GM12892 (cell line): ENCODE measurements around the gene NR3C1. TPM values are rescaled to one million over a fixed set of nuclear protein-coding genes. Genes with fewer than 3 reads are reported as not detected.

Experiments used
- DNase-seq: peaks from one replicate; pipeline ENCODE4 v3.0.0; 2011; ENCODE audit not compliant: insufficient read length
- FAIRE-seq: peaks from 2 replicates; lab custom pipeline; 2011; peaks lifted over from hg19 to GRCh38; lab: Jason Lieb, UNC
- POLR2A ChIP-seq: IDR thresholded peaks from 2 replicates; pipeline ENCODE4 v1.6.1; 2011; ENCODE audit warnings: low read depth, low read length, control low read depth
- POLR2AphosphoS5 ChIP-seq: IDR thresholded peaks from 2 replicates; pipeline ENCODE4 v1.6.1; 2011; ENCODE audit warnings: low read depth, low read length, control low read depth
- TAF1 ChIP-seq: IDR thresholded peaks from 2 replicates; pipeline ENCODE4 v1.6.1; 2011; ENCODE audit warnings: low read depth, mild to moderate bottlenecking, control low read depth, low read length, borderline replicate concordance
- polyA plus RNA-seq: library from polyadenylated mRNA; unstranded; fragments of >200 nt; gene quantifications from one replicate; pipeline ENCODE4 v1.2.1, GENCODE V29; 2012; ENCODE audit warnings: missing spikeins, inconsistent platforms; ENCODE audit not compliant: missing spikeins

The NR3C1 gene
- 104 TPM for polyA plus RNA-seq

- DNase-seq (peak; percentile 50), FAIRE-seq (peak; percentile 92)
- TF ChIP-seq POLR2AphosphoS5 (peak; percentile 62), POLR2A (peak; percentile 68; the same call in 1 of the 2 replicates), TAF1 (peak; percentile 54)
Observed at GRCh38 chr5:143403593-143404415, at the start of gene NR3C1. NR3C1 (minus strand) TSS chr5:143403686; CDS start chr5:143400839, 2,847 bp downstream.

DNA sequence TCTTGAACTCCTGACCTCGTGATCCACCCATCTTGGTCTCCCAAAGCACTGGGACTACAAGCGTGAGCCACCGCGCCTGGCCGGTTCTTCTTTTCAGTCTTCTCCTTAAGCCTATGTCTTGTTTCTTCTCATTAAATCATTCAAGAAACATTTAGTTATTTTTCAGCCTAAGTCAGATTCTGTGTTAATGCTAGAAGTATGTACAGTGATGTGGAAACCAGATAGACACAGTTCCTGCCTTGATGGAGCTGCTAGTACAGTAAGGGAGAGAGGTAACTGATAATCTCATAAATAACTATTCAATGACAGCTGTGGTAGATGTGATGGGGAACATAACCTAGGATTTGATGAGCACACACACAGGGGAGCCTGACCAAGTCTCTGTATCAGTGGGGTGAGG, 46.3 kb upstream of the NR3C1 start:
- no peak for FAIRE-seq
- DNase-seq = no peak
- no peak for TF ChIP-seq POLR2A

DNA sequence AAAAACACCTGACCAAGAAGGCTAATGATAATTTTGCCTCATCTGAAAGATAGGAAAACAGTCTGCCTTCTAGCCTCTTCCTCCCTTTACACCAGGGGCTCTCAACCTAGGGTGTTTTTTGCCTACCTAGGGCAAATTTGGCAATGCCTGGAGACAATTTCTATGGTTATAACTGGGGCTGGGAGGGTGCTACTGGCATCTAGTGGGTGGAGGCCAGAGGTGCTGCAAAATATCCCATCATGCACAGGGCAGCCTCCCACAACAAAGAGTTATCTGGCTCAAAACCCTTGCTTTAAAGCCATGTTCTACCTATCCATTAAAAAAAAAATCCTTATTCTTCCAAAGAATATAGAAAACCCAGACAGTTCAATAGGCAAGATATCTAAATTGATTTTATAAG, 45.0 kb upstream of the NR3C1 start:
- DNase-seq (no peak), FAIRE-seq (no peak)
- TF ChIP-seq POLR2AphosphoS5 = no peak

- TF ChIP-seq POLR2A = no peak
- no peak for TF ChIP-seq POLR2AphosphoS5
- TF ChIP-seq TAF1 = no peak
- DNase-seq = no peak
- no peak for FAIRE-seq
Observed at GRCh38 chr5:143447983-143448382, 44.5 kb upstream of the NR3C1 start.

- no peak for FAIRE-seq
- no peak for DNase-seq
- TF ChIP-seq POLR2AphosphoS5 (no peak), POLR2A (no peak), TAF1 (no peak)
Observed at GRCh38 chr5:143446535-143447226, 43.2 kb upstream of the NR3C1 start.

DNA sequence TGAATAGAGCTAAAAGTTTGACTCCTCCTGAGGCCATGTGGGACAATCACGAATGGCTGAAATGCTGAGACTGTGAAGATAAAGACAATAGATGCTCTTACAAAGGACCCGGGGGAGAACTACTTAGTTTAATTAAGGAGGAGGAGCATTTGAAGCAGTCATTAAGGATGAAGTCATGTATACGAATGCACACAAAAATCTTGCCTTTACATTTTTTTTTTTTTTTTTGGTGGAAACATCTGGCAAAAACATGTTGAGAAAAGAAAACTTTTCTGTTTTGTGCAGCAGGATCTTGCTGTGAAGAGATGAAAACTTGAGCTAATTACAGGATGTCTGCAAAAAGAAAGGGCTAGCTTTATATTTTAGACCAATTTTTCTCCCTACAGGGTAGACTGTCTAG, 42.3 kb upstream of the NR3C1 start:
- no peak for DNase-seq
- no peak for FAIRE-seq

GRCh38 chr5:143443330-143443729, 39.8 kb upstream of the NR3C1 start:
- DNase-seq (no peak), FAIRE-seq (no peak)
- TF ChIP-seq POLR2A = no peak
- TF ChIP-seq TAF1 = no peak
- TF ChIP-seq POLR2AphosphoS5 = no peak

More for the DNA sequence above, 42.3 kb upstream of the NR3C1 start:
- TF ChIP-seq POLR2A (no peak), POLR2AphosphoS5 (no peak), TAF1 (no peak)

DNA sequence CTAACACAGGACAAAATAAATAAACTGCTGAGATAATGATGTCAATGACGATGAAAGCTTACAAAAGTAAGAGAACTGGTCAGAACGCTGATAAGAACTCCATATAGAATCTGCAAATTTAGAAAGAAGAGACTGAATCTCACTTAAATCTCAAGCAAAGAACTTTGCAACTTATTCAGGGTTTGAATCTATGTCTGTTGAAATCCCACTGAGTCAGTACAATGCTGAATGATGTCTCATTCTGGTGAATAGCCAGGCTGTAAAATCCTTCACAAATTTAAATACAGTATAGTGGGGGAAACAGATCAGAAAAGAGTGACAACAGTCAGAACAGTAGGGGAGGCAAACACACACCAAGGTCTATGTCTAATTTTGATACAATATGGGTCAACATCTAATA, 38.9 kb upstream of the NR3C1 start:
- no peak for FAIRE-seq
- TF ChIP-seq POLR2AphosphoS5 (no peak), POLR2A (no peak), TAF1 (no peak)
- no peak for DNase-seq

DNA sequence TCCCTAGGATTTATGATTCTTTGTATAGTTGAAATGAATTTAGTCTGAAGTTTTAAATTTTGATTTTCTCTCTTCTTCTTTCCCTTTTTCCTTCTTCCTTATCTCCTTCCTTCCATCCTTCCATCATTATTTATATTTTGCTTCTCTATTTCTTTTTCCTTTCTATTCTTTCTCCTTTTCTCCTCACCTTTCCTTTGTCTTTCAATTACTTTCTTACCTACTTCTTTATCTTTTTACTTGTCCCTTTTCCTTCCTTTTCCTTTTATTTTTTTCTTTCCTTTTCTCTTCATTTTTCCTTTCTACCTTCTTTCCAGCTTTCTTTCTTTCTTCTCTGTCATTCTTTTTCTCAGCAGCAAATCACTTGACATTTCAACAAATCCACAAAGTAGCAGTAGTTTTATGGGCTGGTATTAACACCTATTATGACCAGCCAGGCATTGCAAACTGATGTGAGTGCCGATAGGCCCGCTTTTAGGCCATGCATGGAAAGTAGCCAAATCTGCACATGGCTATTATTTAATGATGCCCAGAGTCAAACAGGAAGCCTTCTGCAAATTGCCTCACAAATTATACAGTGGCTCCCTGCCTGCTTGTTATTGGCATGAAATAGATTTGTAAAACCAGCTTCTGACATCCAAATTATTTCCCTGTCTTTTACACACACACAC, 37.1 kb upstream of the NR3C1 start:
- FAIRE-seq = no peak
- no peak for DNase-seq
- TF ChIP-seq TAF1 = no peak

DNA sequence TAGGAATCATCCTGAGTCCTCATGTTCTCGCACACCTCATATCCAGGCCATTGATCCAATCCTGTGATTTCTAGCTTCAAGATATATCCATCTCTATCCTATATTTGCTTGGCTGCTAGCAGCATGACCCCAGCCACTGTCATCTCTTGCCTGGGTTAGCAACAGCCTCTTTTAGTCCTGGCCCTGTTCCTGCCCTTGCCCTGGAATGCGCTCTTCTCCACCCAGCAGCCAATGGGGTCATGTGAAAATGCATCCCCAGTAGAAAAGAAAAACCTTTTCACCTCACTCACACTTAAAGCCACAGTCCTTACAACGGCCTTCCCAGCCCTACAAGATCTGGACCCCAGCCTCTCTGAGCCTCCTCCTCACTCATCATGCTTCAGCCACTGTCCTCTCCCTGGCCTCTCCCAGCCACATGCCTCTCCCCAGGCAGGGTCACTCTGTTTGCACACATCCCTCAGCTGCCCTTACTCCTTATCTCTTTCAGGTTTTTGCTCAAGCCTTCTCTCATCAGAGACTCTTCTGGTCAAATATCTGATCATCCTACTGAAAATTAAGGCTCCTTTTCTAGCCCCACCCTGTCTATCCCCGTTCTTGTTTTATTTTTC, 34.3 kb upstream of the NR3C1 start:
- DNase-seq = no peak

GRCh38 chr5:143436871-143437270, 33.4 kb upstream of the NR3C1 start:
- TF ChIP-seq POLR2A (no peak), POLR2AphosphoS5 (no peak), TAF1 (no peak)
- FAIRE-seq (no peak), DNase-seq (no peak)

More for the DNA sequence above, 34.3 kb upstream of the NR3C1 start:
- no peak for TF ChIP-seq POLR2AphosphoS5
- no peak for TF ChIP-seq TAF1
- TF ChIP-seq POLR2A = no peak
- FAIRE-seq = no peak

DNA sequence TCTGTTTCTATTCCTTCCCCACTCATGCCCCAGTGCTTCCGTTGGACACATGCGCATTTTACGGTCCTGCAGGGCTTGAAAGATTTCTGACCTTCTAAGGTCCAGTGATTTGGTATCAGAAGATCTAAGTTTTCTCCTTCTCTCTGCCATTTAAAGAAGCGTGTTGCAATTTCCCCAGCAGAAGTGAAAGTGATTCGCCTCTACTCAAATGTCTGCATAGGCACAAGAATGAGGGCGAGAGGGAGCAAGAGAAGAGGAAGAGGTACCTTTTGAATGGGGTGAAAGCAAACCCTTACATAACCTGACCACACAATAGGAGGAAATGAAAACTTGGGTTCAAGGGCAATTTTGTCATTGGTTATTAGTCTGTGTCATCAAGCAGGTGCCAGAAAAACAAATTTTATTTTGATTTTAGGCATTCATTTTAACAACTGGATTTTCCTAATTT, 31.7 kb upstream of the NR3C1 start:
- DNase-seq (peak; percentile 44), FAIRE-seq (peak; percentile 98)
- TF ChIP-seq POLR2AphosphoS5 = no peak
- TF ChIP-seq TAF1 = peak; percentile 81; the same call in 1 of the 2 replicates
